Sciatic nerve (tissue), 2 donors: ENCODE data around the gene TTI1. TPM values are rescaled to one million over a fixed set of nuclear protein-coding genes. Genes with fewer than 3 reads are reported as not detected.

Source experiments
- ATAC-seq: fragments of 200-7000 bp; cut with Tn5 transposase; one replicate; pipeline ENCODE4 v1.9.1; 2020; ENCODE audit warnings: mild to moderate bottlenecking, moderate library complexity
- DNase-seq: peaks from one replicate; pipeline ENCODE4 v3.0.0-alpha.2; 2020; ENCODE audit warnings: low spot score
- intact Hi-C: fragments of 100-400 bp; cut with DNase I; formaldehyde crosslinking; loops from one replicate; pipeline ENCODE4 v1.14.2; 2022
- total RNA-seq: library from RNA; stranded (reverse); fragmentation: NEBNext Ultra II Directional; extraction: Animal tissue kit (Norgen Biotek cat#: 25700); gene quantifications from one replicate; pipeline ENCODE4 v1.2.1, GENCODE V29; 2021
- donor health status: DM: no; HTN: no; CAD: no.
- donor health status: DM: no; HTN: no; CAD: no.

Gene TTI1
- total RNA-seq, 1 donor from 2014 or later: 15.2 TPM

DNA sequence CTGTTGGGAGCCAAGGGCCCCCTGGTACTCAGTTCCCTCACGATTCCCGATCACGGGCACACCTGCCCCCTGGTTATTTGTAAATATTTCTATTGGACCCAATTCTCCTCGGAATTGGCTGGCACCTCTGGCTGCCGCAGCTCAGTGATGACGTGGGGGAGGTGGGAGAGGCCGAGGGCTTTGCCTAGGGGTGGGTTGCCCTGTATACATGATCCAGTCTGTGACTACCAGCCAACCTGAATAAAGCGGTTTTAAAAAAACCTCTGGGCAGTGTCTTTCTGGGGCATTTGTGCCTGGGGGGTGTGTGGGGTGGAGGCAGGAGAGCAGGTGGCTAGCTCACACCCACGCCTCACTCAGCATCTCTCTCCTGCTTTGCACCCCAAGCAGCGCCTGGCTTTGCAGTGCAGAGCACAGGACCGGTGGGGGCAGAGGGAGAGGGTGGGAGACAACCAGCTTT lies 88.1 kb downstream of the TTI1 start:
- ATAC-seq: no peak
- intact Hi-C loops: no loop called here
- no peak for DNase-seq

DNA sequence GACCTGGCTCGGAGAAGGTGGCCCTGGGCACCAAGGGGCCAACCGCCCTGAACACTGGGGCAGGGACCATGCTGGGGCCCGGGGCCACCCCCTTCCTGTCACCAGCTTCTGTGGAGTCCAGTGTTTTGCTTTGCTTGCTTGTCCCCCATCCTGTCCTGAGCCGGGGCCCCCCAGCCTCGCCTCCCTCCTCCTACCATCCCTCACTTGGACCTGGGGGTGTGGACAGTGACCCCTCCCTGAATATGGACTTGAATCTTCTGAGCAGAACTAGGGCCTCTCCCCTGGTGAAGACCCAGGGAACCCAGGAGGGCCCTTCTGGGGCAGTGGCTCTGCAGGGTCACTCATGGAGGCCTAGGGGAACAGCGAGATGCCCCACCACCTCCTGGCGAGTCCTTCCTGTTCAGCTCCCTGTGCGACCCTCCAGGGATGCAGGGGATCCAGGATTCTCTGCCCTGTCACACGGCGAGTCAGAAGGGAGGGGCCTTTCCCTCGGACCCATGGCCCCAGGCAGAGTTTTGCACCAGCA lies 88.7 kb downstream of the TTI1 start:
- no peak for ATAC-seq
- intact Hi-C loops: no loop called here
- DNase-seq: no peak

DNA sequence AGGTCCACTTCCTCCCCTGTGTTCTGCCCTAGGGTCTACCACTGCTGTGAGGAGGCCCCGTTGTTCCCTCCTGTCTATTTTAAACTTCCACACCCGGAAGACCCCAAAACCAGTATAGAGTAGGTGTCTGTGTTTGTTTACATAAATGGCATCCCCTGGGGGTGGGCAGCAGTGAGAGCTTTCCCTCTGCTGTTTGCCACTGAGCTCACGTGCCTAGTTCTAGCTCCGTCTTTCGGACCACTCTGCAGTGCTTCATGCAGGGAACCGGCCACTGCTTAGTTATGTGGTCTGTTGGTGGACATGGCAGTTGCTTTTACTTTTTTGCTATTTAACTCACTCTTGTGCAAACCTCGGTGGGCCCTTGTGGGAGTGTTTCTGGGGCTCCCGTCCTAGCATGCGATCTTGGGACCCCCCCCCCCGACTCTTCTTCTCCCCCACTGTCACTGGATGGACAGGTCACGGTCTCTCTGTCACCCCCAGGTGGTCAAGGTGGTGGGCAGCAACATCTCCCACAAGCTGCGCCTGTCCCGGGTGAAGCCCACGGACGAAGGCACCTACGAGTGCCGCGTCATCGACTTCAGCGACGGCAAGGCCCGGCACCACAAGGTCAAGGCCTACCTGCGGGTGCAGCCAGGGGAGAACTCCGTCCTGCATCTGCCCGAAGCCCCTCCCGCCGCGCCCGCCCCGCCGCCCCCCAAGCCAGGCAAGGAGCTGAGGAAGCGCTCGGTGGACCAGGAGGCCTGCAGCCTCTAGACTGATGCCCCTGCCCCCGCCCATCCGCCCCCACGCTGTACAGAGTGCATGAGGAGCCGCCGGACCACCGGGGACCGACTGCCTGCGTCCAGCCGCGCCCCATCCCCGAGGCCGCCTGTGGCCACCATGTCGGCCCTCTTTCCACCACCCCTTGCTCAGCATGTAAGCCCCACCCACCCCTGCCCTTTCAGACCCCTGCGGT lies 89.5 kb downstream of the TTI1 start:
- intact Hi-C loops: no loop called here
- no peak for DNase-seq
- ATAC-seq: no peak

DNA sequence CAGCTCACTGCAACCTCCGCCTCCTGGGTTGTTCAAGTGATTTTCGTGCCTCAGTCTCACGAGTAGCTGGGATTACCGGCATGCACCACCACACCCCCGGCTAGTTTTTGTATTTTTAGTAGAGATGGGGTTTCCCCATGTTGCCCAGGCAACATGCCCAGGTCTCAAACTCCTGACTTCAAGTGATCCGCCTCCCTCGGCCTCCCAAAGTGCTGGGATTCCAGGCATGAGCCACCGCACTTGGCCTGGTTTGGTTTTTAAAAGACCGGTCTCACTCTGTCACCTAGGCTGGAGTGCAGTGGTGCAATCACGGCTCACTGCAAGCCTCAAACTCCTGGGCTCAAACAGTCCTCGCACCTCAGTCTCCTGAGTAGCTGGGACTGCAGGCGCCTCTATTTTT lies 90.2 kb downstream of the TTI1 start:
- intact Hi-C loops: no loop called here
- ATAC-seq: no peak
- DNase-seq: no peak

DNA sequence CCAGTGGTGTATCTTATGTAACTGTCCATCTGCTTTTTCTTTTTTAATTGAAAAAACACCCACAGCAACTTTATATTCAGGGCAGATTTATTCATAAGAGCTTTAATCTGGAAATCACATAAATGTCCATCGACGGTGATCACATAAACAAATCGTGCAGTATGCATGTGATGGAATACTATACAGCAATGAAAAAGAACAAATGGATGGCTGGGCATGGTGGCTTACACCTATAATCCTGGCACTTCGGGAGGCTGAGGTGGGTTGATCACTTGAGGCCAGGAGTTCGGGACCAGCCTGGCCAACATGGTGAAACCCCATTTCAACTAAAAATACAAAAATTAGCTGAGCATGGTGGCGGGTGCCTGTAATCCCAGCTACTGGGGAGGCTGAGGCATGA lies 91.3 kb downstream of the TTI1 start:
- intact Hi-C loops: no loop called here
- DNase-seq: no peak
- ATAC-seq: no peak

DNA sequence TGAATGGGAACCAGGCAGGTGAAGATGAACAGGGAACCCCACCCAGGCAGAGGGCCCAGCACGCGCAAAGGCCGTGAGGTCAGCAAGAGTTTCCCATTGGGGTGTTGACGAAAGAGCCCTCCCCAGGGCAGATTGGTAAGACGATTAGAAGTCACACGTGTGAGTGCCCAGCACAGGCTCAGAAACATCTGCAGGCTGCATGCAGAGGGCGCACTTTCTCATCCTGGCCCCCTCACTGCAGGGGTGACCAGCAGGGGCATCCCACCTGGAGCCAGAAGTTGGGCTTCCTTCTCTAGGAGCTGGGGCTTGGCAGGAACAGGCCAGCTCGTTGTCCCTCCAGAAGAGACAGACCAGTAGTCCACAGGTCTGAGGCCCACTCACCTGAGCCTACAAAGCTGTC lies 91.9 kb downstream of the TTI1 start:
- no peak for DNase-seq
- intact Hi-C loops: no loop called here
- ATAC-seq: no peak

DNA sequence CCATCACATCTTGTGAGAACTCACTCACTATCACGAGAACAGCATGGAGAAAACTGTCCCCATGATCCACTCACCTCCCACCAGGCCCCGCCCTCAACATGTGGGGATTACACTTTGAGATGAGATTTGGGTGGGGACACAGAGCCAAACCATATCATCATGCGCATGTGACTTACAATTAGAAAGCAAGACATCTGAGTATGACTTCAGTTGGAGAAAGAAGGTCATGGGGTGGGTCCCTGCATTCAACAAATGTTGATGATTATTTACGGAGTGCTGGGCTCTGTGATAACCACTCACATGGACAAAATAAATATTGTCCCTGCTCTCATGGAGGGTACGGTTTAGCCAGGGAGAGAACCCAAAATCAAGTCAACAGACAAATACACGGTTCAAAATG lies 92.4 kb downstream of the TTI1 start:
- no peak for ATAC-seq
- intact Hi-C loops: no loop called here
- no peak for DNase-seq

DNA sequence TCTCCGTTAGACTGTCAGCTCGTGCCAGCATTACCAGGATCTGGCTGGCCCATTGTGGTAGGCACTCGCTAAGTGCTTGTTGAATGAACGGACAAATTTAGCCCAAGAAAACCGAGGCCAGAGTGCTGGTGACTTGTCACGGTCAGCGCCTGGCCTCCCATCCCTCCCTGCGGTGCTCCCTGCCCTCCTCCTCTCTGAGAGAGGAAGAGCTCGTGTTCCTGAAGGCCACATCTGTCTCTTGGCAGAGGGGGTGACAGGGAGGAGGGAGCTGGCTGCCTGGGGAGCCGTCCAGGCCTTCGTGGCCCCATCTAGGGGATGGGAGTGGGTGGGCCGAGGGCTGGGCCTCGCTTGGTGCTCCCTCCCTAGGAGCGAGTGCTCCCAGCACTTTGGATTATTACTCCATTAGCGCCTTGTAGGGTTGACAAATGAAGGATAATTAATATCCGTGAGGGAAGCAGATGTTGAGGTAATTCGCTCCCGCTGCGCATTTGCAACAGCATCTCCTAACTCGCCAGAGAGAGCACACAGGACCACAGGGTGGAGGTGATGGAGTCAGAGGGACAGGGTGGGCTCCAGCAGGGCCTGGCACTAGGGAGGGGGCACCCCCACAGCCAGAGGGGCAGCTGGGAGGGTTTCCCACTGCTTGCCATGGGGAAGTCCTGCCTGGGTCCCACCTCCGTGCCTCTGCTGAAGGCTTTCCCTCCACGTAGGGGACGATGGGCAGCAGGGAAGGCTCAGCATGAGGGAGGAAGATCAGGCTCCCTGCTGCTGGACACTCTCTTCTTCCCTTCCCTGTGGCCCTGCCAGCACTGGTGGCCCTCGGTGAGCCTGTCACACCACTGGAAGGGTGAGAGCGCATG lies 93.3 kb downstream of the TTI1 start:
- DNase-seq: no peak
- ATAC-seq: no peak
- intact Hi-C loops: no loop called here

DNA sequence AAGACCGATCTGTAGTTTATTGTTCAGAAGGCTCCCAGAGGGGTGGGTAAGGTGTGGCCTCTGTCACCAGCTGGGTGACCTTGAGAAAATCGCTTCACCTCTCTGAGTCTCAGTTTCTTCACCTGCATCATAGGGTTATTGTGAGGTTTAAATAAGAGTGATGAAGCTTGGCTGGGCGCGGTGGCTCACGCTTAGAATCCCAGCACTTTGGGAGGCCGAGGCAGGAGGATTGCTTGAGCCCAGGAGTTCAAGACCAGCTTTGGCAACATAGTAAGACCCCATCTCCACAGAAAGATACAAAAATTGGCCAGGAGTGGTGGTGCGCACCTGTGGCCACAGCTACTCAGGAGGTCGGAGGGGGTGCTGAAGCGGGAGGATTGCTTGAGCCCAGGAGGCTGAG lies 94.3 kb downstream of the TTI1 start:
- ATAC-seq: no peak

DNA sequence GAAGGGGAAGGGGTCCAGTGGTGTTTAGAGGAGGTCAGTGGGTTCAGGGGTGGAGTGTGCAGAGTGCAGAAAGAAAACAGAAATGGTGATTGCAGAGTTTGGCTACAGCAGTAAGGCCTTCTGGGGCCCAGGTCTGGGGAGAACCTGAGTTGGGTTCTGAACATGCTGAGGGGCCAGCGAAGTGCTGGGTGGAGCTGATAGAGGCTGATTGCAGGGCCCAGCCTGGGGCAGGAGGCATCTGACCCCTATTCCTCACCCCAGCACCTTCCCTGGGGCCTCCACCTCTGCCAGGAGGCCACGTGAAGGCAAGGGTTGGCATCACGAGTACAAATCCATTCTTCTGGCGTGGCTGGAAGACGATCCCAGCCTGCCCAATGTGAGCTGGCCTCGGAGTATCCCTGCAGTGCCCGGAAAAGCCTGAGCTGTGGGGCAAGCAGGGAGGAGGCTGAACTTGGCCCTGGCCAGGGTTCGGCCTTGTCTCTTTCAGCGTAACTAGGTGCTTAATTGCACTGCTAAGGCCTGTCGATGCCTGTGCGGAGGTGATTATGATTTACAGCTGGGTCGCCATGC lies 95.0 kb downstream of the TTI1 start:
- intact Hi-C loops: no loop called here
- DNase-seq (no peak), ATAC-seq (no peak)

More for the DNA sequence above, 94.3 kb downstream of the TTI1 start:
- intact Hi-C loops: no loop called here
- DNase-seq: no peak

DNA sequence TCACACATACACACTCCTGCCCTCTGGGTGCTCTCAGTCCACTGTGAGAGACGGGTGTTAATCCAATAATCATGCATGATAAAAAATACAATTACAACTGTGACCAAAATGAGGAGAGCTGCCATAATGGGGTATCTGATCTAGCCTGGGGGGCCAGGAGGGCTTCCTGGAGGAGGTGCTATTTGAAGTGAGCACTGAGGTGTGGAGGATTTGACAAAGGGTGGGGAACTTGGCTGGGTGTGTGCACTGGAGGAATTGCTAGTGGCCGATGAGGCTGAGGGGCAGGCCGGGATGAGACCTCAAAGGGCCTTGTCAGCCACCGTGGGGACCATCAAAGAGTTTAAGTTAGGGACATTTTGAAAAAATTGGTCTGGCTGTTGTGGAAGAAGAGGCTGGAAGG lies 95.6 kb downstream of the TTI1 start:
- DNase-seq: no peak
- intact Hi-C loops: no loop called here
- ATAC-seq: no peak

DNA sequence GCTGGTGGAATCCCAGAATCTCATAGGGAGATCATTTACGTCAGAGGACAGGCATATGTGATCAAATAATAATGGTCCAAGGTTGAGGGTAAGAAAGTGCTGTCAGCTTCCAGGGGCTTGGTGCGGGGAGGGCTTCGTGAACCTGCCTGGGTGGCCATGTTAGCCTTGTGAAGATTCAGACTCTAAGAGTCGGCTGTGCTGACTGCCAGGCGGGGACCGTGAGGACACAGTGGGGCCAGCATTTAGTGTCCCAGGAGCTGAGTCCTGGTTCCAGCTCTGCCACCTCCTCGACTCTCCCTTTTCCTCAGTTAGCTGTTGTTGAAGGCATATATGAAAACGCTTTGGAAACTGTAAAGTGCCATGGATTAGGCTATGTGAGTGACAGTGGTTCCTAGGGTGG lies 96.8 kb downstream of the TTI1 start:
- intact Hi-C loops: no loop called here
- ATAC-seq (no peak), DNase-seq (no peak)

DNA sequence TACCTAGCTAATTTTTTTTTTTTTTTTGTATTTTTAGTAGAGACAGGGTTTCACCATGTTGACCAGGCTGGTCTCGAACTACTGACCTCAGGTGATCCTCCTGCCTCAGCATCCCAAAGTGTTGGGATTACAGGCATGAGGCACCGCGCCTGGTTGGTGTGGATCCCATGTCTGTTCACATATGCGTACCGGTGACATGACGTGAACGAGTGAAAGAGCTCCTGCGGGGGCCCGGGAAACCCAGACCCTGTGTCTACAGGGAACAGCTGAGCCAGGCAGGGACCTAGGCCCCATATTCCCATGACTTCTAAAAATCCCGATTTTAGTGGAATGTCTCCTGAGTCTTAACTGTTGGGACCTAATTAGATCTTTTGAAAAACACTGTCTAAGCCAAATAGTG lies 97.2 kb downstream of the TTI1 start:
- intact Hi-C loops: no loop called here
- no peak for ATAC-seq
- no peak for DNase-seq

DNA sequence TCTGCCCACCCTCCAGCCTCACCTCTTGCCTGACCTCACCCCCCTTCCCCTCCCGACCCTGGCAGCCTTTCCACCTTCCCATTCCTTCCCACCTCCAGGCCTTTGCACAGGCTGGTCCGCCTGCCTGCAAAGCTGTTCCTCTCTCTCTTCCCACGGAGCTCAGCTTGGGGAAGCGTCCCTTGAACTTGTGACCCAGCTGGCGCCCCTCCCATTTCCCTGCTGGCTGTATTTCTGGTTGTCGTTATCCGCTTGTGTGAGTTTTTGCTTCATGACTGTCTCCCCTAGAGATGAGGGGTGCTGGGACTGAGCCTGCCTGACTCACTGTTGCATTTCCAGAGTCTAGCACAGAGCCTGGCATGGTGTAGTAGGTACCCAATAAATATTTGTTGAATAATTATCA lies 97.8 kb downstream of the TTI1 start:
- DNase-seq: no peak
- no peak for ATAC-seq
- intact Hi-C loops: no loop called here

DNA sequence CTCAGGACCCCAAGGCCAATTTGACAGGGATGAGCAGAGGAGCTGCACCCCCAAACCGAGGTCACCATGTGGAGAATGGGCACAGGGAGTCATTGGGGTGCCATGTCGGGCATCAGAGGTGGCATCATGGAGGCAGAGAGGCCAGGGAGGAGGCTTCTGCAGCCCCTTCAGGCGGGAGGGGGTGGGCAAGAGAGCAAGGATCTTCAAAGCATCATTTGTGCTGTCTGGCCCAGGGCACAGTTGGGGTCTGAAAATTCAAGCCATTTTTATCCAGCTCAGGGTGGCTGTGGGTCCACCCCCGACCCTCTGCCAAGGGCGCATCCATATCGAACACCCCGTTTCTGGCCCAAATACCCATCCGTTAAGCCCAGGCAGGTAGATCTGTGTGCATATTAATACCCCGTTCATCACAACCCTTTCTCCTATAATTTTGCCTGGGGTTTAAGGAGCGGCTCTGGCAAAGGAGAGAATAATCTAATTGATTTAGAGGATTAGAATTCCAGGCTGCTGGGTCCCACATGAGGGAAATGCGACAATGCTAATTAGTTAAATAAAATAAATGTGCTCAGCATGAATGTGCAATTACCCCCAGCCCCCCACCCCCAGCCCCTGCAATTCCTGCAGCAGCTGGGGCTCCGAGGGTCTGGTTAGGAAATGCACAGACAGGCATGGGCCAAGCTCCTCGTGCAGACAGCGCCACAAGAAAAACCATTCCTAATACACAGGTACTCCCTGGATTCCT lies 98.5 kb downstream of the TTI1 start:
- intact Hi-C loops: no loop called here
- ATAC-seq (no peak), DNase-seq (no peak)

DNA sequence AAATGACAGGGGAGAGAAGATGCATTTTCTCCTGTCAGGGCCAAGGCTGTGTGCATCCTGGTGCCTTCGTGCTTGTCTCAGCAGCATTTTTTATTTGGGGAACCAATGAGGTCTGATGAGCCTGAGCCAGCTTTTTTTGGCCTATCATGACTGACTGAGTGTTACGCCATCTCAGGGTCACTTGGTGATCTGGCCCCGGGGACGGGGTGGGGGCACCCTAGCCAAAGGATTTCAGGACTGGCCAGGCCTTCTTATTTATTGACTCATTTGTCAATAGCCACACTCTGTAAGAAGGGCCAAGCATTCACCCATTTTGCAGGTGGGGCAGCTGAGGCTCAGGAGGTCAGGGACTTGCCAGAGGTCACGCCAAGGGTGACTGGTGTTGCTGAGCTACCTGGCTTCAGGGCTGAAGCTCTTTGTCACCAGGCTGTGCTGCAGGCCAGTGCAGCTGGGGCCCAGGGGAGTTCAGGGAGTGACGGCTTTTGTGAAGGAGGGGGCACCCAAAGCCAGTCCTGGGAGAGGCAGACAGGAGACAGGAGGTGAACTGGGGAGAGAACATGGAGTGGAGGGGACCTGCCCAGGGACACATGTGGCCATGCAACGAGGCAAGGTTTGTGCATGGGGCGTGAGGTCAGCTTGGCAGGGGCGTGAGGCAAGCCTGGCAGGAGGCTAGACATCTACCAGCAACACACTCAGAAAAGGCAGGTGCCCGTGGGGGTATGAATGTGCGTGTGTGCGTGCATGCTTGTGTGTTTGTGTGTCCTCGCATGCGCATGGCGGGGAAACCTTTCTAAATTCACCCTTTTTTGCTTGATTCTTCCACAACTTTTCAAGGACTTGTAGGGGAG lies 99.2 kb downstream of the TTI1 start:
- intact Hi-C loops: no loop called here
- no peak for DNase-seq
- ATAC-seq: no peak
